ENCODE results near the gene AMPH. TPM values are rescaled to one million over a fixed set of nuclear protein-coding genes. Genes with fewer than 3 reads are reported as not detected.
"Not testable (repeated sequence)": the region's sequence is repeated elsewhere in the genome, so short reads cannot be mapped to it uniquely, and the experiment has no call there.

AMPH gene
- total RNA-seq, 4 donors from 2014 or later: 0.18 to 12.4 (median 2.5) TPM

DNA sequence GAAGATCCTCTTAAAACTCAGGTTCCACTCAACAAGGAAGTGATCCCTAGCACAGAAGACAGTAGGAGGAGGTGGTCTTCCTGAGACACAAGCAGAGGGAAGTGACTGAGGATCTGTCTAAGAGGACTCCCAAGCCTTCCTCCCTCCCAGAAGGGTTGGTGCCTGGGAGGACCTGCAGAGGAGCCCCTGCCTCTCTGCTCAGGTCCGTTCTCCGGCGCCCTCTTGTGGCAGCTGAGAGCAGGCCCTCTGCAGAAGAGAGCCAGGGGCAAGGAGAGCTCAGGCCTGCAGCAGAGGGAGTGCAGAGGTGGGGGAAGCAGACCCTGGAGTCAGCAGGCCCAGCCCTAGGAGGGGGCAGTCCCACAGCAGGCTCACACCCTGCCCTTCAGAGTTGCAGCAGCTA lies 267.8 kb downstream of the AMPH start:
- H3K27me3 ChIP-seq, H3K36me3 ChIP-seq, H3K9me3 ChIP-seq, H3K4me1 ChIP-seq: not testable (repeated sequence)
- TF ChIP-seq, protein P1, sequence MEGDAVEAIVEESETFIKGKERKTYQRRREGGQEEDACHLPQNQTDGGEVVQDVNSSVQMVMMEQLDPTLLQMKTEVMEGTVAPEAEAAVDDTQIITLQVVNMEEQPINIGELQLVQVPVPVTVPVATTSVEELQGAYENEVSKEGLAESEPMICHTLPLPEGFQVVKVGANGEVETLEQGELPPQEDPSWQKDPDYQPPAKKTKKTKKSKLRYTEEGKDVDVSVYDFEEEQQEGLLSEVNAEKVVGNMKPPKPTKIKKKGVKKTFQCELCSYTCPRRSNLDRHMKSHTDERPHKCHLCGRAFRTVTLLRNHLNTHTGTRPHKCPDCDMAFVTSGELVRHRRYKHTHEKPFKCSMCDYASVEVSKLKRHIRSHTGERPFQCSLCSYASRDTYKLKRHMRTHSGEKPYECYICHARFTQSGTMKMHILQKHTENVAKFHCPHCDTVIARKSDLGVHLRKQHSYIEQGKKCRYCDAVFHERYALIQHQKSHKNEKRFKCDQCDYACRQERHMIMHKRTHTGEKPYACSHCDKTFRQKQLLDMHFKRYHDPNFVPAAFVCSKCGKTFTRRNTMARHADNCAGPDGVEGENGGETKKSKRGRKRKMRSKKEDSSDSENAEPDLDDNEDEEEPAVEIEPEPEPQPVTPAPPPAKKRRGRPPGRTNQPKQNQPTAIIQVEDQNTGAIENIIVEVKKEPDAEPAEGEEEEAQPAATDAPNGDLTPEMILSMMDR (IDR thresholded peaks at IDR 0.05): peak; percentile 18 to 58 (median 42)
- Histone ChIP-seq H3K4me3 (peak overlapping the region in 1 of 4 donors; percentile 25), H3K27ac (peak overlapping the region in 3 of 4 donors; percentile 24 to 70 (median 27))
- DNase-seq: peak in 2 of 3 donors; percentile 68 to 86

DNA sequence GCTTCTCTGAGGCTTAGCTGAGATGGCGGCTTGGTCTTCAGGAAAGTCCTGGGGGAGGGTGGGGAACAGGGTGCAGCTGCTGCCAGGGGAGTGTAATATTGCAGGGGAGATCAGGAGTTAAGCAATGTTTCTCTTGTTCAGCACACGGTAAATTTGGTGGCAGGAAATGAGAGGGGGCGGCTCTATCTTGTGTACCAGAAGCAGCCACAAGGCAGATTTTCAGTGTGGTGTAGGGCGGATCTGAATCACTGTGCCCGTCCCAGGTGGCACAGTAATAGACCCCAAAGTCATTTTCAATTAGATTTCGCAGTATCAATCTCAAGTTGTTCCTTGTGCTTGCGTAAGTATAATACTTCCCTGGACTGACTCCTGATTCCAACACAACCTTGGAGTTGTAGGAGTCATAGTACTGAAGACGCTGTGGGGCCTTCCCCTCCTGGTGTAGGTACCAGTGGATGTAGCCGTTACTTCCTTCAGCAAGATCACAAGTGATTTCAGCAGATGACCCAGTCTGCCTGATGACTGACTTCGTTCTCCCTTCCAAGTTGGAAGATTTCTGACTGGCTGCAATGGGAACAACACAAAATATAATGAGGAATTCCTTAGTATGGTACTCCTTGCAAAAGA lies 268.4 kb downstream of the AMPH start:
- H3K27ac ChIP-seq: peak overlapping the region; percentile 24 to 70 (median 38)
- peak in 2 of 3 donors; percentile 62 to 73 for DNase-seq
- not testable (repeated sequence) for H3K4me1 ChIP-seq

DNA sequence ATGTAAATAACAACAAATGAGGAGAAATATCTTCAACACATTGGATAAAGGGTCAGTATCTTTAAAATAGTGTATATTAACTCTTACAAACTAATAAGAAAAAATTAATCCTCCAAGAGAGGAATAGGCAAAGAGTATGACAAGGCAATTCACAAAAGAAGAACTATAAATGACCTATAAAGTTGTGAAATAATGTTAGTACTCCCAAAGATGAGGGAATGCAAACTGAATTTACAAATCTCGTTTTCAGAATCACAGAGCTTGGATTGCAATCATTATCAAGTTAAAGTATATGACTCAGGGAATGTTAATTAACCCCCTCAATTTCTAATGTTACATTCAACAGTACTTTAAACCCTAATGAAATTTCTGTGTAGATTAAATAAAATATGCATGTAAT lies 270.4 kb downstream of the AMPH start:
- H3K4me1 ChIP-seq: no peaks in the 10 kb centered on the region
- peak overlapping the region in 1 of 4 donors; percentile 2 for H3K4me3 ChIP-seq
- no peak for TF ChIP-seq POLR2A (IDR thresholded peaks at IDR 0.05)
- TF ChIP-seq, protein P1 (IDR thresholded peaks at IDR 0.05): no peak
- no peak for DNase-seq
- H3K27ac ChIP-seq: peak overlapping the region in 1 of 4 donors; percentile 31
- no peaks in the 10 kb centered on the region for H3K36me3 ChIP-seq
- H3K27me3 ChIP-seq: no peaks in the 10 kb centered on the region
- no peaks in the 10 kb centered on the region for H3K9me3 ChIP-seq

More for the DNA sequence above, 268.4 kb downstream of the AMPH start:
- H3K36me3 ChIP-seq, H3K9me3 ChIP-seq, H3K27me3 ChIP-seq: not testable (repeated sequence)
- peak overlapping the region in 2 of 4 donors; percentile 10 to 25 for H3K4me3 ChIP-seq

DNA sequence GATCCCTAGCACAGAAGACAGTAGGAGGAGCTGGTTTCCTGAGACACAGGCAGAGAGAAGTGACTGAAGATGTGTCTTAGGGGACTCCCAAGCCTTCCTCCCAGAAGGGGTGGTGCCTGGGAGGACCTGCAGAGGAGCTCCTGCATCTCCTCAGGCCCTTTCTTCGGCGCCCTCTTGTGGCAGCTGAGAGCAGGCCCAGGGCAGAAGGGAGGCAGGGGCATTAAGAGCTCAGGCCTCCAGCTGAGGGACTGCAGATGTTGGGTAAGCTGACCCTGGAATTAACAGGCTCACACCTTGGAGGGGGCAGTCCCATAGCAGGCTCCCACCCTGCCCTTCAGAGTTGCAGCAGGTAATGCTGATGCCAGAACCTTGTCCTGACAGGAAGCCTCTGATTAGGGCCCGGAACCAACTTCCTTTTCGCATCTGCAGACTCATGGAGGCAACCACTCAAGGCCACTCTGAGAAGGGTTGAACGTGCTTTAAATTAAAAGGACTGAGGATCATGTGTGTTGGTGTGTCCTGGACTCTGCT lies 272.0 kb downstream of the AMPH start:
- H3K27me3 ChIP-seq, H3K36me3 ChIP-seq, H3K4me1 ChIP-seq, H3K9me3 ChIP-seq: not testable (repeated sequence)
- peak overlapping the region; percentile 28 to 75 (median 64) for H3K27ac ChIP-seq
- TF ChIP-seq, protein P1 (IDR thresholded peaks at IDR 0.05): peak in 5 of 6 experiments; percentile 13 to 67 (median 29)
- H3K4me3 ChIP-seq: peak overlapping the region in 3 of 4 donors; percentile 12 to 30 (median 27)
- peak in 2 of 3 donors; percentile 65 to 93 for DNase-seq

DNA sequence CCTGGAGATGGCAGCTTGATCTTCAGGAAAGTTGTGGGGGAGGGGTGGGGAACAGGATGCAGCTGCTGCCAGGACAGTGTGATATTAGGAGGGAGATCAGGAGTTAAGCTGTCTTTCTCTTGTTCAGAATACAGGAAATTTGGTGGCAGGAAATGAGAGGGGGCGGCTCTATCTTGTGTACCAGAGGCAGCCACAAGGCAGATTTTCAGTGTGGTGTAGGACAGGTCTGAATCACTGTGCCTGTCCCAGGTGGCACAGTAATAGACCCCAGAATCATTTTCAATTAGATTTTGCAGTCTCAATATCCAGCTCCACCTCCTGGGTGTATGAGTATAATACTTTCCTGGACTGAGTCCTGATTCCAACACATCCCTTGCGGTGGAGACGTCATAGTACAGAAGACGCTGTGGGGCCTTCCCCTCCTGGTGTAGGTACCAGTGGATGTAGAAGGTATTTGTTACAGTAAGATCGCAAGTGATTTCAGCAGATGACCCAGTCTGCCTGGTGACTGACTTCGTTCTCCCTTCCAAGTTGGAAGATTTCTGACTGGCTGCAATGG lies 272.8 kb downstream of the AMPH start:
- not testable (repeated sequence) for H3K36me3 ChIP-seq, H3K4me1 ChIP-seq, H3K9me3 ChIP-seq, H3K27me3 ChIP-seq
- H3K27ac ChIP-seq: peak overlapping the region; percentile 28 to 75 (median 64)
- DNase-seq: peak in 2 of 3 donors; percentile 81 to 83
- H3K4me3 ChIP-seq: peak overlapping the region in 3 of 4 donors; percentile 12 to 30 (median 27)

DNA sequence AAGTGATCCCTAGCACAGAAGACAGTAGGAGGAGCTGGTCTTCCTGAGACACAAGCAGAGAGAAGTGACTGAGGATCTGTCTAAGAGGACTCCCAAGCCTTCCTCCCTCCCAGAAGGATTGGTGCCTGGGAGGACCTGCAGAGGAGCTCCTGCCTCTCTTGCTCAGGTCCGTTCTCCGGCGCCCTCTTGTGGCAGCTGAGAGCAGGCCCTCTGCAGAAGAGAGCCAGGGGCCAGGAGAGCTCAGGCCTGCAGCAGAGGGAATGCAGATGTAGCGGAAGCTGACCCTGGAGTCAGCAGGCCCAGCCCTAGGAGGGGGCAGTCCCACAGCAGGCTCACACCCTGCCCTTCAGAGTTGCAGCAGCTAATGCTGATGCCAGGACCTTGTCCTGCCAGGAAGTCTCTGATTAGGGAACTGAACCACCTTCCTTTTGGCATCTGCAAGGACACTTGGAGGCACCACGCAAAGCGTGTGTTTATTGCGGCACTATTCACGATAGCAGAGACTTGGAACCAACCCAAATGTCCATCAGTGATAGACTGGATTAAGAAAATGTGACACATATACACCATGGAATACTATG lies 276.8 kb downstream of the AMPH start:
- DNase-seq: peak; percentile 67 to 86 (median 70)
- TF ChIP-seq, protein P1 (IDR thresholded peaks at IDR 0.05): peak in 4 of 6 experiments; percentile 41 to 58 (median 50)
- H3K4me3 ChIP-seq, H3K4me1 ChIP-seq, H3K36me3 ChIP-seq, H3K9me3 ChIP-seq, H3K27me3 ChIP-seq: not testable (repeated sequence)
- peak overlapping the region in 2 of 4 donors; percentile 39 to 55 for H3K27ac ChIP-seq

DNA sequence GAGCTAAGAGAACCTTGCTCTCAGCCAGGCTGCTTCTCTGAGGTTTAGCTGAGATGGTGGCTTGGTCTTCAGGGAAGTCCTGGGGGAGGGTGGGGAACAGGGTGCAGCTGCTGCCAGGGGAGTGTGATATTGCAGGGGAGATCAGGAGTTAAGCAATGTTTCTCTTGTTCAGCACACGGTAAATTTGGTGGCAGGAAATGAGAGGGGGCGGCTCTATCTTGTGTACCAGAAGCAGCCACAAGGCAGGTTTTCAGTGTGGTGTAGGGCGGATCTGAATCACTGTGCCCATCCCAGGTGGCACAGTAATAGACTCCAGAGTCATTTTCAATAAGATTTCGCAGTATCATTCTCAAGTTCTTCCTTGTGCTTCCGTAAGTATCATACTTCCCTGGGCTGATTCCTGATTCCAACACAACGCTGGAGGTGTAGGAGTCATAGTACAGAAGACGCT lies 277.7 kb downstream of the AMPH start:
- H3K4me1 ChIP-seq, H3K4me3 ChIP-seq, H3K36me3 ChIP-seq, H3K9me3 ChIP-seq, H3K27me3 ChIP-seq: not testable (repeated sequence)
- DNase-seq: peak in 1 of 3 donors; percentile 44
- H3K27ac ChIP-seq: peak overlapping the region in 2 of 4 donors; percentile 39 to 46
